Mucosa of stomach (tissue), 1 donor: ENCODE data around the gene OR1S1.
"Not testable (repeated sequence)": the region's sequence is repeated elsewhere in the genome, so short reads cannot be mapped to it uniquely, and the experiment has no call there.

Experiments
- H3K27me3 ChIP-seq: one replicate; pipeline ENCODE4 v1.7.0; 2013; ENCODE audit warnings: mild to moderate bottlenecking, low read length; ENCODE audit not compliant: control insufficient read depth, insufficient read depth
- H3K36me3 ChIP-seq: one replicate; pipeline ENCODE4 v1.7.0; 2013; ENCODE audit warnings: low read length; ENCODE audit not compliant: control insufficient read depth, insufficient read depth
- H3K4me1 ChIP-seq: one replicate; pipeline ENCODE4 v1.7.0; 2013; ENCODE audit warnings: mild to moderate bottlenecking, low read length; ENCODE audit not compliant: control insufficient read depth, insufficient read depth
- H3K4me3 ChIP-seq: one replicate; pipeline ENCODE4 v1.7.0; 2013; ENCODE audit warnings: low read length
- H3K9ac ChIP-seq: one replicate; pipeline ENCODE4 v1.7.0; 2013; ENCODE audit warnings: mild to moderate bottlenecking, low read length, moderate library complexity
- H3K9me3 ChIP-seq: one replicate; pipeline ENCODE4 v1.7.0; 2013; ENCODE audit warnings: mild to moderate bottlenecking, low read length, moderate library complexity; ENCODE audit not compliant: control insufficient read depth
- donor health status: Pancreatic carcinoma.

Gene OR1S1

DNA sequence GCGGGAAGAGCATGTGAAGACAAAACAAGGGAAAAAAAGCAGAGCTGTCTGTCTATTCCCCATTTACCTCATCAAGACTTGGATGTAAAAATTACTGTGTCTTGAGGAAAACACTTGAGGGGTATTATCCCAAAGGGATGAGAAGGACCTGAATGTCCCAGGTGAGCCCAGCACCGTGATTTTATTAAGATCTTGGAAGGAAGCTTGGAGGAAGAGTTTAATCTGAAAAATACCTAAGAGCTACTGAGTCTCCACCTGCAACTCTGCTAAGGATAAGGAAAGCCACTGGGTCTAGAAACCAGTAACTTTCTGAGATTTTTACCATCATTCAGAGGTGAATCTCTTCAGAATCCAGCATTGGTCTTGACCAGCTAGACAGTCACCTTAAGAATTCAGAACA is at the start of gene OR1S1:
Gene OR1S1, plus strand, starts transcription at position 301 of the 400 bp plus-strand sequence.
- H3K4me1 ChIP-seq, H3K4me3 ChIP-seq: not testable (repeated sequence)

DNA sequence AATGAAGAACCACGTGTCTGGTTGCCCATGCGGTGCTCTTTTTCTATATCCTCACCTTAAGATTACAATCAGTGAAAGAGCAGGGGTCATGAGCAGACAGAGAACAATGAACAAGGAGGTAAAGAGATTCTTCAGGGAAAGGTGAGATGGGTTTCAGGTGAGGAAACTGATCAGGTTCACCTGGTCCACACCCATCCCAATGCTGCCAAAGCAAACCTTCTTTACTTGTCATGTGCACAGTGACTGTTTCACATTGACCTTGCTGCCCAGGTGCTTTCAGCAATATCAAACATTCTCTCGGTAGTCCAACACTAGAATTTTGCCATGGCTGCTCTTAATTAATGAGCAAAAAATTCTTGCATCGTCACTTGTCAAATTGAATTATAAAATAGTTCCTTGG is 48.1 kb upstream of the OR1S1 start:
- Histone ChIP-seq H3K4me1 (peaks cover 4% of the 10 kb centered on the region), H3K27me3 (no peaks in the 10 kb centered on the region), H3K4me3 (no peak overlapping the region), H3K36me3 (no peaks in the 10 kb centered on the region), H3K9ac (no peak overlapping the region), H3K9me3 (no peaks in the 10 kb centered on the region)

More for the DNA sequence above, at the start of gene OR1S1:
- not testable (repeated sequence) for H3K9ac ChIP-seq, H3K36me3 ChIP-seq, H3K27me3 ChIP-seq, H3K9me3 ChIP-seq

DNA sequence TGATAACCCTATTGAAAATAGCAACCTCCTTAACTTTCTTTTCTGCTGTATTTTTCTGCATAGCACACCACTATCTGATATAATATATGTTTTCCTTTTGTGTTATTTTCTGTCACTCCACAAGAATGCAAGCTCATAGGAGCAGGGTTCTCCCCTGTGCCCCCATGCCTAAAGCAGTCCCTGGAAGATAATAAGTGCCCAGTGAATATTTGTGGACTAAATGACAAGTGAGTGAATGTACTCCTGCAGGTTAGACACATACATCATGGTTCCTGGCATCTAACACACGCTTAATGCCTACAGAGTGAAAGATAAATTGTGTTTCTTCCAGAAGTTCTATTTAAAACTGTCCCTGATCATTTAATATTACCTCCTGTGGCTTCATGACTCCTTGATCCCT is 47.5 kb upstream of the OR1S1 start:
- H3K9me3 ChIP-seq, result no peaks in the 10 kb centered on the region
- no peaks in the 10 kb centered on the region for H3K27me3 ChIP-seq
- peaks cover 4% of the 10 kb centered on the region for H3K4me1 ChIP-seq
- H3K4me3 ChIP-seq, result no peak overlapping the region
- H3K36me3 ChIP-seq, result no peaks in the 10 kb centered on the region
- no peak overlapping the region for H3K9ac ChIP-seq

DNA sequence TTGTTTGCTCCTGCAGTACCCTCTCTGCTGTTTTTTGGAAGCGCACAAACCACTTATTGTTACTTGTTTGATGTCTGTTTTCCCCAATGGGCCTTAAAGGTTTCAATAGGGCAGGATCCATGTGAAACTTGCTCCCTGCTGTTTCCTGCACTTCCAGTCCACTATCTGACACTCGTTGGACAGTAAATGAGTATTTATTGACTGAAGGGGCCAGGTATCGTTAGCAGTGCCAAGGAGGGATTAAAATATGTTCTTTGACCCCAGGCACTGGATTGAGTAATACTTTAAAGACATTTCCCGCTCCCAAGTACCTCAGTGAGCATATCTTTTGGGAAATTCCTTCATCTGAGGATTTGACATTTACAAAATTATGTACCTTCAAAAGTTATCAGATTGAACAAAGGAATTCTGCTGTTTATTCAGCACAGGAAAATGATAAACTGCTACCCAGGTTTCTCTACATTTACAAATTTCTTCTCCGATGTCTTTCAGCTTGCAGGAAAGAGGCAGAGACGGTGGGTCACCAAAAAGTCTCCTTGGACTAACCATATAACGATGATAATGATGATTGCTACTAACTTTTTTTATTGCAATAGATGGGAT is 46.9 kb upstream of the OR1S1 start:
- Histone ChIP-seq H3K9ac (no peak overlapping the region), H3K4me3 (no peak overlapping the region), H3K36me3 (no peaks in the 10 kb centered on the region)

DNA sequence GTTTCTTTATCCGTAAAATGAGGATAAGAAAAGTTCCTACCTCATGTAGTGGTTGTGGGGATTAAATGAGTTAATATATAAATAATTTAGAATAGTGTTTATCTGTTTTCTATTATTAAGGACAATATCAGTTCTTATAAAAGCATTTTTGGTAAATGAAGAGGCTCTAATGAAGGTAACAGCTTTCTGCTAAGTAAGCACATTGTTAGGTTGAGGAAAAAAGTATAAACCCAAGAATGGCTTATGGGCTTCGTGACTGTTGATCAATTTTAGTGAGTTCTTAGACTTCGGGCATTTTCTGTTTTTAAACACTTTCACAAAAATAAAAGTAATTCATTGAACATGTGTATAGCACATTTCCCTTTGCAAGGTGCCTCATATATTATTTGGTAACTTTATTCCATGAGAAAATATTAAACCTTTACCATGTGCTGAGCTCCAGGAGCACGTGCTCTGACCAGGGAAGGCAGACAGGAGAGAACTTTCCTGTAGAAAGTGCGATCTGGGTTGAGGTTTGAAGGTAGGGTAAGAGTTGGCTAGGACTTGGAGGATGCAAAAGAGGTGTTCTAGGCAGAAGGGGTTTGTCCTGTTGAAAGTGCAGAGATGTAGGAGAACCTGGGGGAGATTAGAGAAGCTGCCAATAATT is 35.0 kb upstream of the OR1S1 start:
- Histone ChIP-seq H3K27me3 (no peaks in the 10 kb centered on the region), H3K36me3 (no peaks in the 10 kb centered on the region), H3K4me1 (no peaks in the 10 kb centered on the region), H3K4me3 (no peak overlapping the region), H3K9ac (no peak overlapping the region), H3K9me3 (no peaks in the 10 kb centered on the region)

More for the DNA sequence above, 46.9 kb upstream of the OR1S1 start:
- no peaks in the 10 kb centered on the region for H3K9me3 ChIP-seq
- peaks cover 4% of the 10 kb centered on the region for H3K4me1 ChIP-seq
- H3K27me3 ChIP-seq, result no peaks in the 10 kb centered on the region

DNA sequence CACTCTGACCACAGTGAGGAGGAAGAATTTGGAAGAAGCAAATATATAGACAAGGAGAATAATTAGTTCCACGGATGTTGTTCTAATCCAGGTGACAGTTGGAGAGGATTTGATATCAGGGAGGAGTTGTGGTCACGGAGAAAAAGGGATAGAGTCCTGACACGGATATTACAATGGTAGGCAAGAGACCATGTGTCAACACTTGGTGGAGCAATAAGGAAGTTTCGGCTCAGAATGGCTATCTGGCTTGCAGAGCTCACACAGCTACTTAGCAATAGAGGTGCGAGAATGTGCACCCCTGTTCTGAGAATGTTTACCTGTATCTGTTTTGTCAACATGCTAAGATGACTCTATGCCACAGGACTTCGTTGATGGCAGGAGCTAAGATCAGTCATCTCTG is 34.1 kb upstream of the OR1S1 start:
- H3K4me3 ChIP-seq, result no peak overlapping the region
- H3K36me3 ChIP-seq, result no peaks in the 10 kb centered on the region
- no peak overlapping the region for H3K9ac ChIP-seq
- no peaks in the 10 kb centered on the region for H3K4me1 ChIP-seq
- no peaks in the 10 kb centered on the region for H3K27me3 ChIP-seq
- H3K9me3 ChIP-seq, result no peaks in the 10 kb centered on the region

DNA sequence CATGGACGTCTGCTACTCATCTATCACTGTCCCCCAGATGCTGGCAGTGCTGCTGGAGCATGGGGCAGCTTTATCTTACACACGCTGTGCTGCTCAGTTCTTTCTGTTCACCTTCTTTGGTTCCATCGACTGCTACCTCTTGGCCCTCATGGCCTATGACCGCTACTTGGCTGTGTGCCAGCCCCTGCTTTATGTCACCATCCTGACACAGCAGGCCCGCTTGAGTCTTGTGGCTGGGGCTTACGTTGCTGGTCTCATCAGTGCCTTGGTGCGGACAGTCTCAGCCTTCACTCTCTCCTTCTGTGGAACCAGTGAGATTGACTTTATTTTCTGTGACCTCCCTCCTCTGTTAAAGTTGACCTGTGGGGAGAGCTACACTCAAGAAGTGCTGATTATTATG is 32.9 kb upstream of the OR1S1 start:
- Histone ChIP-seq H3K9me3 (no peaks in the 10 kb centered on the region), H3K4me1 (no peaks in the 10 kb centered on the region), H3K36me3 (no peaks in the 10 kb centered on the region), H3K27me3 (no peaks in the 10 kb centered on the region), H3K4me3 (no peak overlapping the region), H3K9ac (no peak overlapping the region)

DNA sequence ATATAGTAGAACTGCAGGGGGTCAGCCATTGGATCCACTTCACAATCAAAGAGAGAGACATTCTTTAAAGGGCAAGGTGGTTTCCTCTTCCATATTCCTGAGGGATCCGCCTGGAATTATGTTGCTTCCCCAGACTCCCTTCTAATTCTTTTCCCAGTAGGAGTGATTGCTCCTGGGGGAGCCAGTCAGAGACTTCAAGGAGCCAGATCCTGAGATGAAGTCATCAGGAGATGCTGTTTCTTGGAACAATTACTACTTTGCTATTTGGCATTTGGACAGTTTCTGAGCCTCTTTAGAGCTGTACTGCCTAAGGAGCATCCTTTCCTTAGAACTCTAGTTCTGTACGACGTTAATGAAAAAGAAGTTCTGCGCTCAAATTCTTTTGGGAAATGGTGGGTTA is 25.6 kb upstream of the OR1S1 start:
- H3K4me1 ChIP-seq, result peaks cover 8% of the 10 kb centered on the region
- H3K9me3 ChIP-seq, result no peaks in the 10 kb centered on the region
- no peaks in the 10 kb centered on the region for H3K27me3 ChIP-seq
- no peak overlapping the region for H3K4me3 ChIP-seq
- H3K36me3 ChIP-seq, result no peaks in the 10 kb centered on the region
- H3K9ac ChIP-seq, result no peak overlapping the region

DNA sequence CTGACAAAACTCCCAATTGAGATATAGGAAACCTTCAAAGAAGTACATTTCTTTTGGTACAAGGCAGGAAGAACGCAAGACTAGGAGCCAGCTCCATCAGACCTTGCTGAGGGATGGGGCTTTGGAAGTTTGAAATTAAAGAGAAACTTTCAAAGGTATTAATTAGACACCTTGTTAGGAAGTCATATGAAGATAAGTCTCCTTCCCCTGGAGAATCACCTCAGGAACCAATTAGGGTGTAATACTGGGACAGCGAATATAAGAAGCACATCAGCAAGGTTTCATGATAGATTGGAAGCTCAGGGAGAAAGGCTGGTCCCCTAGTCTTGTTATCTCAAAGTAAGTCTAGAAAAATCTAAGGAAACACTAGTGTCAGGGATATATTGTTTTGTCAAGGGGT is 23.8 kb upstream of the OR1S1 start, which contains the start of gene OR9Q2:
Gene OR9Q2, plus strand, starts transcription at position 301 of the 400 bp plus-strand sequence. CDS start 1,421 bp downstream, outside the sequence.
- Histone ChIP-seq H3K27me3 (no peaks in the 10 kb centered on the region), H3K9me3 (no peaks in the 10 kb centered on the region), H3K36me3 (no peaks in the 10 kb centered on the region), H3K9ac (no peak within 1 kb of the TSS), H3K4me1 (peaks cover 8% of the 10 kb centered on the region), H3K4me3 (no peak within 1 kb of the TSS)

DNA sequence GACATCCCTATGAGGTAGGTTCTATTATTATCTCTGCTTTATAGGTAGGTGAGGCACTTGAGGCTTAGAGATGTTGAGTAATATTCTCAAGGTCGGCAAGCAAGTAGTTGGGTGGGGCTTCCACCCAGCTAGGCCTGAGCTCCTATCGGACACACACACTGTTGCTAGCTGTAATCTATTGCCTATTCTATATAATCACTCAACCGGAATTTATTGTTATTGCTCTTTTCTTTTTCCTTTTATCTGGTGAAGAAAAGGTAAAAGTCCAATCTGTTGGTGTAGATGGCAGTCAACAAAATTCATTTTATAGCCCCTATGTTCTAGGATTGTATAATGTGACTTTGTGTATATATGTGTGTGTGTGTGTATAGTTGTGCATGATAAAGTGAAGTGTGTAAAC is 20.3 kb upstream of the OR1S1 start:
- H3K9me3 ChIP-seq, result no peaks in the 10 kb centered on the region
- H3K9ac ChIP-seq, result no peak overlapping the region
- no peaks in the 10 kb centered on the region for H3K36me3 ChIP-seq
- no peaks in the 10 kb centered on the region for H3K27me3 ChIP-seq
- peaks cover 8% of the 10 kb centered on the region for H3K4me1 ChIP-seq
- no peak overlapping the region for H3K4me3 ChIP-seq

DNA sequence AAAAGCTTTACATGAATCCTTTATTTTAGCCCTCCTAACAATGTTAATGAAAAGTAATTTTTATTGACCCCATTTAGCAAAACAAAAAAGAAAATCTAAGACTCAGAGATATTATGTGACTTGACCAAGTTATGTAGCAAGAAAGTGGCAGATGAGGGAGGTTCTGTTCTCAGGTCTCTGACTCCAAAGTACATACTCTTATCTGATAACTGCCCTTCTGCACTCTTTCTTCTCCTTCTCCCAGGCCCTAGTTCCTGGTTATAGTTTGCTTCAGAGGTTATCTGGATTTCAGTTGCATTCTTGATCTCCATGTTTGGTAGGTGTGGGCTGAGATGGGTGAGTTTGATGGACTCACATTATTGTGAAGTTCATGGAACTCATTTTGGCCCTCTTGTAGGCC is 19.1 kb upstream of the OR1S1 start:
- no peak overlapping the region for H3K4me3 ChIP-seq
- H3K27me3 ChIP-seq, result no peaks in the 10 kb centered on the region
- peaks cover 8% of the 10 kb centered on the region for H3K4me1 ChIP-seq
- no peaks in the 10 kb centered on the region for H3K36me3 ChIP-seq
- H3K9me3 ChIP-seq, result no peaks in the 10 kb centered on the region
- H3K9ac ChIP-seq, result no peak overlapping the region

DNA sequence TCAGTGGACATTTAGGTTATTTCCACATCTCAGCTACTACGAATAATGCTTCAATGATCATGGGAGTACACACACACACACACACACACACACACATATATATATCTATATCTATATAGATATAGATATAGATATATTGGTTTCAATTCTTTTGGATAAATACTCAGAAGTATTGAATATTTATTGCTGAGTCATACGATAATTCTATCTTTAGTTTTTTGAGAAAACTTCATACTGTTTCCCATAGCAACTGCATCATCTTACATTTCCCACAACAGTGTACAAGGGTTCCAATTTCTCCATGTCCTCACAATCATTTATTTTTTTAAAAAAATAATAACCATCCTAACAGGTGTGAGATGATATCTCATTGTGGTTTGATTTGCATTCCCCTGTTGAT is 16.6 kb upstream of the OR1S1 start:
- Histone ChIP-seq H3K27me3 (no peaks in the 10 kb centered on the region), H3K4me3 (no peak overlapping the region), H3K9ac (no peak overlapping the region), H3K36me3 (no peaks in the 10 kb centered on the region), H3K9me3 (no peaks in the 10 kb centered on the region), H3K4me1 (peaks cover 3% of the 10 kb centered on the region)
